ENCODE measurements around the gene RETREG1.
"Not testable (repeated sequence)": the region's sequence is repeated elsewhere in the genome, so short reads cannot be mapped to it uniquely, and the experiment has no call there.

RETREG1 gene

DNA sequence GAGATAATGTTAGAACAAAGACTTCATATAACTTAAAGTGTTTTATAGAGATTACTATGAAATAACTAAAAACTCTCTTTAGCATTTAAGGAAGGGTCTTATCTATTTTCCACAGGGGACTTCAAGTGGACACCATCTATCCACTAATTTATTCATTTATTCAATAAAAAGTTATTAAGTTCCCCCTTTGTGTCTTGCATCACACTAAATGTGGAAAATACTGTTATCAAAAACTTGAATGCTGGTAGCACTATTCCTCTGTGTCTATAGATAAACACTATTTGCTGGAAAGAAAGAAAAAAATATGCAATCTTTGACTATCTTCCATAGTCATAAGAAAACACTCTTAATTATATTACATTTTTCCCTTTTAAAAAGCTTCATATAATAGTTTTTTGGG lies 131.1 kb downstream of the RETREG1 start:
- Mint-ChIP-seq H3K27ac (no peak overlapping the region), H3K4me3 (no peak overlapping the region), H3K4me1 (peaks cover 6% of the 10 kb centered on the region), H3K36me3 (no peaks in the 10 kb centered on the region), H3K9me3 (no peaks in the 10 kb centered on the region)
- DNase-seq (ENCODE audit: low spot score in 2 of 2) (no peak), ATAC-seq (no peak)

DNA sequence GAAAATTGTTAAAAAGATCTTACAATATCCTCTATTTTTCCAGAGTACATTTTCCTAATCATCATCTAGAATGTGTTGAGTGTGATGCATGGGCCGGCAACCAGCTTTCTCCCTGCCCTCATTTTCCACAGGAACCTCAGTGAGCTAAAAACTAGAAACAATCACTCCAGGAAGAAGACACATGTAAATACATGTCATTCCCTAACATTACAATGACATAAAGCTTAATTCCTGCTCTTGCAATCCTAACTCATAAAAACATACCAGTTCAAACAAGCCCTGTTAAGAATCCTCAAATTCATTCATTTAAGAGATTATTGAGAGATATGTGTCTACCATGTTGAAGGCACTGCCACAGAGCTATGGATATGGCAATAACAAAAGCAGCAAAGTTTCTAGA lies 132.7 kb downstream of the RETREG1 start:
- H3K36me3 Mint-ChIP-seq, result no peaks in the 10 kb centered on the region
- DNase-seq (ENCODE audit: low spot score in 2 of 2) (no peak), ATAC-seq (no peak)
- H3K4me3 Mint-ChIP-seq, result no peak overlapping the region
- H3K27ac Mint-ChIP-seq, result no peak overlapping the region
- H3K4me1 Mint-ChIP-seq, result peaks cover 6% of the 10 kb centered on the region
- no peaks in the 10 kb centered on the region for H3K9me3 Mint-ChIP-seq

DNA sequence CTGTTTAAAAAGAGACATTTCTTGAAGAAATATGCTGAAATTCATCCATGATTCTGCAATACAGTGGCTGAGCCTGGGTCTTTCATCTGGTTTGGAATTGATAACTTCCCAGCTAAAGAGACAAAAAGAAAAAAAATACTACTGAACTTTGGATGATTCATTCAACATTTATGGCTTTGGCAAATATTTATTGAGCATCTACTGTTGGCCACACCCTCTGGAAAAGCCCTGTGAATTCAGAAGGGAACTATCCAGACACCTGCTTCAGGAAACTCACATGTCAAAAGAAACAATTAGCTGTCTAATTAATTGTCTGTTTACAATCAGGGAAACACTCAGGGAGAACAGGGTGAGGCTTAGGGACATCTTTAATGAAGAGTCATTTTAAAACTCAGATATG lies 133.4 kb downstream of the RETREG1 start:
- Mint-ChIP-seq H3K4me3 (no peak overlapping the region), H3K4me1 (peaks cover 6% of the 10 kb centered on the region), H3K27ac (no peak overlapping the region), H3K36me3 (no peaks in the 10 kb centered on the region), H3K9me3 (no peaks in the 10 kb centered on the region)
- DNase-seq (ENCODE audit: low spot score in 2 of 2), result no peak
- ATAC-seq, result no peak

DNA sequence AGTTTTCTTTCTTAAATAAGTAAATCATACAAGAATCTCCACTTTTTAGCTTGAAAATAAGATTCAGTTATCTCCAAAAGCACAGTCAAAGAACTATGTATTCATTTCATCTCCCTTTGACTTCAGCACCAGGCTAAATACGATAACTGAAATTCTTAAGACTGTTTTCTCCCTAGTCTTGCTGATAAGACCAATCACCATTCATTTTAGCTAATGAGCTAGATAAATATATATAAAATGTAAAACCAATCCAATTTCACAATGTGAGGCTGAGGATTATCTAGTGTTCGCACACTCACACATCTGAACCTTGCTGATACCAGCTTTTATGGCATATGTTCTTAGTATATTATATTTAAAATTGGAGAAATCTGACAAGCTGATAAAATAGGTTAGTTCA lies 133.9 kb downstream of the RETREG1 start:
- DNase-seq (ENCODE audit: low spot score in 2 of 2) (no peak), ATAC-seq (no peak)
- Mint-ChIP-seq H3K36me3 (no peaks in the 10 kb centered on the region), H3K4me1 (peaks cover 6% of the 10 kb centered on the region), H3K4me3 (no peak overlapping the region), H3K9me3 (no peaks in the 10 kb centered on the region), H3K27ac (no peak overlapping the region)

DNA sequence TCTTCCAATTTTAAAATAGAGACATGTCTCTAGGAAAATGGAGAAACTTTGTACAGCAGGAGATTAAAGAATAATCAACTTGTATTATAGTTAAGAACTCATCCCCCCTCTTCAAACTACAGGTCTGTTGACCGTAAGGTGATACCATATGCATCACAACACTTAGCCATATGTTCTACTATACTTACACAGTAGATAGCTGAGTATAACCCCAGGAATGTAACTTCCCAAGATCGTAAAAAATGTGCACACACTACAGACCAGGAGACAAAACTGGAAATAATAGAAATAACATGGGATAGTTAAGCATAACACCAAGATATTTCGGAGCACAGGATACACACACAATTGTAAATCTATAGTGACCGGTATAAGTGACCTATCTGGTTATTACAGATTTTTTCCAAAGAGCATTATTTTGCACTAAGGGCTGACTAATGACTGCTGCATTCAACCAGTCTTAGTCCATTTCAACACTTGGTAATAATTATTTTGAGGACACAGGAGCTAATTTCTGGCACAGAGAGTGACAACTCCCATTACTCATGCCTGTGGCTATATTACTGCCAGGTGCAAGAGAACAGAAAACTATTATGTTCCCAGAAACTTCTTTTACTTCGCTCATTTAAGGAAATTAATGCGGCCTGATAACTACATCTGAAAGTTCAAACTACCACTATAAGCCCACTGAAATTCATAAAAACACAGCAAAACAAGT lies 135.8 kb downstream of the RETREG1 start:
- ATAC-seq, result no peak
- H3K27ac Mint-ChIP-seq, result no peak overlapping the region
- no peaks in the 10 kb centered on the region for H3K9me3 Mint-ChIP-seq
- H3K4me3 Mint-ChIP-seq, result no peak overlapping the region
- DNase-seq (ENCODE audit: low spot score in 2 of 2), result no peak
- H3K36me3 Mint-ChIP-seq, result no peaks in the 10 kb centered on the region
- no peaks in the 10 kb centered on the region for H3K4me1 Mint-ChIP-seq

DNA sequence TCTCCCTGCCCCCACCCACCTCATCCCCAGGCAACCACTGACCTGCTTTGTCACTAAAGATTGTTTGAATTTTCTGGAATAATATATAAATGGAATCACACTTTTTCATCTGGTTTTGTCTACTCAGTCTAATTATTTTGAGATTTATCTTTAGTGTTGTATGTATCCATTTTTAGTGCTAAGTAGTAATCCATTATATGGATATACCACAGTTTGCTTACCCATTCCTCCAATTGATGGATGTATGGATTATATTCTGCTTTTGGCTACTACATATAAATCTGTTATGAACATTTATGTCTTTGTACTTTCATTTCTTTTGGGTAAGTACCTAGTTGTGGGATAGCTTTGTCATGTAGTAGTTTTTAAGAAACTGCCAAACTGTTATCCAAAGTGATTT lies 136.7 kb downstream of the RETREG1 start:
- ATAC-seq, result no peak
- H3K9me3 Mint-ChIP-seq, result no peaks in the 10 kb centered on the region
- DNase-seq (ENCODE audit: low spot score in 2 of 2), result no peak
- H3K4me1 Mint-ChIP-seq, result no peaks in the 10 kb centered on the region
- no peaks in the 10 kb centered on the region for H3K36me3 Mint-ChIP-seq
- no peak overlapping the region for H3K27ac Mint-ChIP-seq
- no peak overlapping the region for H3K4me3 Mint-ChIP-seq

DNA sequence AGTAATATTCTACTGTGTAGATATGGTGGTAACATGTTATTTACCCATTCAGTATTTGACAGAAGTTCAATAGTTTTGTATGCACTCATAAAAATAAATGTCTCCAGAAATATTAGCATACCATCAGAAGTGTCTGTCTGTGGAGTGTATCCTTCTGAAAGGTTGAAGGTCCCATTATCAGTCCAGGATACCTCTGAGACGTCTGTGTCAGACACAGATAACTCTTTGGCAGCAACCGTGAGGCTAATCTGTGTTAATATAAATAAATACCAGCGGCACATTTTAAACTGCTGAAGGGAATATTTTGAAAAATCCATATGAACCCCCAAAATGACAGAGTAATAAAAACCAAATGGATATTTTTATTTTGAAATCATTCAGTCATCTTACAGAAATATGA lies 139.3 kb downstream of the RETREG1 start:
- H3K9me3 Mint-ChIP-seq, result no peaks in the 10 kb centered on the region
- DNase-seq (ENCODE audit: low spot score in 2 of 2), result no peak
- ATAC-seq, result no peak
- H3K4me3 Mint-ChIP-seq, result no peak overlapping the region
- peaks cover 8% of the 10 kb centered on the region for H3K36me3 Mint-ChIP-seq
- H3K27ac Mint-ChIP-seq, result no peak overlapping the region
- no peaks in the 10 kb centered on the region for H3K4me1 Mint-ChIP-seq

DNA sequence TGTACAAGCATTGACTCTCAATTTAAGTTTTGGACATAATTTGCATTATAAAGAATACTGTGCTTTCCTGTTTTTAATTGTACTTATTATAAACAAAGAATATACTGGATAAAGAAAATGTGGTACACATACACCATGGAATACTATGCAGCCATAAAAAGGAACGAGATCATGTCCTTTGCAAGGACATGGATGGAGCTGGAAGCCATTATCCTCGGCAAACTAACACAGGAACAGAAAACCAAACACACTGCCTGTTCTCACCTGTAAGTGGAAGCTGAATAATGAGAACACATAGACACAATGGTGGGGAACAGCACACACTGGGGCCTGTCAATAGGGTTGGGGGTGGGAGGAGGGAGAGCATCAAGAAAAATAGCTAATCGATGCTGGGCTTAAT lies 140.4 kb downstream of the RETREG1 start:
- DNase-seq (ENCODE audit: low spot score in 2 of 2); H3K4me3 Mint-ChIP-seq; H3K36me3 Mint-ChIP-seq; H3K9me3 Mint-ChIP-seq; H3K27ac Mint-ChIP-seq; H3K4me1 Mint-ChIP-seq; ATAC-seq: not testable (repeated sequence)

DNA sequence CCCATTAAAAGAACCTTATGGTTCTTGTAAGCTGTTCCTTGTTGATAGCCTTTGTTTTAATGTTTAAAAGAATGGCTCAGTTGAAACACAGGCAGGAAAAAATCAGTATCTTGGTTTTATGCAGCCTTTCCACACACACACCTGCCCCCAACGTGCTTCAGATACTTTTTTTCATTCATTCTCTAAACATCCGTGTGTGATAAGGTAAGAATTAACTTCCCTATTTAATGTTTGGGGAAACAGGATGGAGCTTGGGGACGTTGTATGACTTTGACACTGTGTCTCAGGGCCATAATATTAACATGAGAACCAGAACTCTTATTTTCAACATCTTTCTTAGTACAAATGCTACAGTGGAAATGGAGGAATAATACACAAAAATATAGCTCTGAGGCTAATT lies 145.4 kb downstream of the RETREG1 start:
- H3K4me1 Mint-ChIP-seq, result peaks cover 29% of the 10 kb centered on the region
- peaks cover 8% of the 10 kb centered on the region for H3K36me3 Mint-ChIP-seq
- ATAC-seq (no peak), DNase-seq (ENCODE audit: low spot score in 2 of 2) (no peak)
- no peaks in the 10 kb centered on the region for H3K9me3 Mint-ChIP-seq
- H3K27ac Mint-ChIP-seq, result no peak overlapping the region
- no peak overlapping the region for H3K4me3 Mint-ChIP-seq

DNA sequence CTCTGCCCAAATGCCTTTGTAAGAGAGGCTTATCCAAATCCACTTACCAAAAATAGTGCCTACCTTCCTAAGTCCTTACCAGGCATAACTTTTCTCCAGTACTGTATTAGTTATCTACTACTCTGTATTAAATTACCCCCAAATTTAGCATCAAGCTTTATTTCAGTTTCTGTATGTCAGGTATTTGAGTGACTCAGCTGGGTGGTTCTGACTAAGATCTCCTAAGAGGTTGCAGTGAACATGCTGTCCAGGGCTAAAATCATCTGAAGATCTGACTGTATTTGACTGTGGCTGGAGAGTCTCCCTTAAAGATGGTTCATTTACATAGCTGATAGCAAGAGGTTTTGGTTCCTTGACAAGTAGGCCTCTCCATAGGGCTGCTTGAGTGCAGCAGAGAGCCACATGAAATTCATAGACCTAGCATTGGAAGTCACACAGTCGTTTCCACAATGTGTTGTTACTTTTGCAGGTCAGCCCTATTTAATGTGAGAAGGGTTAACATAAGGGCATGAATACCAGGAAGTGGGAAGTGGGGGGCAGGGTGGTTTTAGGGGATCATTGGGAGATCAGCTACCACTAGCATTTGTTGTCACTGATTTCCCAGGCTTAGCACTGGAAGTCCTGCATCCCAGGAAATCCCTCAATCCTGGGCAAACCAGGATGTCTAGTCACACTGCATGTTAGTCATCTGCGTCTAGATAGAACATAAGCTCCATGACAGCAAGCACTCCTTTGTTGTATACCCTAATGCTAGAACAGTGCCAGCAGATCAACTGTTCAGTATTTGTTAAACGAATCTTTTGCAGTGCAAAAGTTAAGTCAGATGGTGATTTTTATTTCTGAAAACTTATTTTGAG lies 149.2 kb downstream of the RETREG1 start:
- ATAC-seq, result peak; percentile 87
- H3K4me1 Mint-ChIP-seq, result peaks cover 60% of the 10 kb centered on the region
- peaks cover 32% of the 10 kb centered on the region for H3K36me3 Mint-ChIP-seq

DNA sequence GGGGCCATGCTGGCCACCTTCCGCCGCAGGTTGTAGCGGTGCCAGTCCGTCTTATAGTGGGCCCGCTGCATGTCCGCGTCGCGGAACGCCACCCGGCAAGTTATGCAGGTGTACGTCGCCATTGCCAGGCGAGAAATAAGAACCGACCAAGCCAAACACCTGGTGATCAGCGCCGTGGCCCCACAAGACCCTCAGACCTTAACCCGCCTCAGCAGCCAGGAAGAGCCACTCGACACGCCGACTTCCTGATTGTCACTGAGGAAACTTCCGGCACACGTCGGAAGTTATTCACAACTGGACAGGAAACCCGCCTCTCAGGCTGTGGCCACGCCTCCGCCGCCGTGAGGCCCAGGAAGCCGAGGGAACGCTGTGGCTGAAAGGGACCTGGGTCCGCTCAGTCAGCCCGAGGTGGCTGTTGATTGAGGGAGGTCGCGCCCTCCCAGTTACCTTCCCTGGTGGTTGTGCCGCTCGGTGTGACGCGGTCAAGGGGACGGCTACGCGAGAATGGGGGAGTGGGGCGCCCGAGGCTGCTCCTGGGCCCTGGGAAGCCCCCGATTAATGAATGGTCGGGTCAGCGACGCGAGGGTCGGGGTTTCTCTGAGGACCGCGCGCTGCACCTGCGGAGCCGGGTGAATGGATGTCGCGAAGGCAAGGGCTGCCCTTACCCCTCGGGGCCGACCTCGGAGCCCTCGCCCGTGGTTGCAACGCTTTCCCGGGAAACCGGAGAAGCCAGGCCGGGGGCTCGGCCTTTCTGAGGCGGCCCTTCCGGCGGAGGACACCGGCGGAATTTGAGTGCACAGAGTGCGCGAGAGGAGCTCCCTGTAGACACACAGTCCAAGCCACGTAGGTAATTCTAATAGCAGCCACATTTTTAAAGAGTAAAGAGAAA lies 151.0 kb downstream of the RETREG1 start, which contains the start of gene ZNF622:
ZNF622 (minus strand) TSS at position 257 of the 889 bp plus-strand sequence; CDS start at position 122, 135 bp downstream.
- peak within 1 kb of the TSS; percentile 99 for H3K4me3 Mint-ChIP-seq
- peak within 1 kb of the TSS; percentile 99 for H3K27ac Mint-ChIP-seq
- H3K9me3 Mint-ChIP-seq, result no peaks in the 10 kb centered on the region
- H3K4me1 Mint-ChIP-seq, result peaks cover 74% of the 10 kb centered on the region
- H3K36me3 Mint-ChIP-seq, result peaks cover 50% of the 10 kb centered on the region
- ATAC-seq (peak; percentile 85), DNase-seq (ENCODE audit: low spot score in 2 of 2) (peak; percentile 74 to 91)

More for the DNA sequence above, 149.2 kb downstream of the RETREG1 start:
- no peaks in the 10 kb centered on the region for H3K9me3 Mint-ChIP-seq
- peak overlapping the region; percentile 99 for H3K27ac Mint-ChIP-seq
- H3K4me3 Mint-ChIP-seq, result peak overlapping the region; percentile 99
- DNase-seq (ENCODE audit: low spot score in 2 of 2), result peak in 1 of 2 donors; percentile 51

DNA sequence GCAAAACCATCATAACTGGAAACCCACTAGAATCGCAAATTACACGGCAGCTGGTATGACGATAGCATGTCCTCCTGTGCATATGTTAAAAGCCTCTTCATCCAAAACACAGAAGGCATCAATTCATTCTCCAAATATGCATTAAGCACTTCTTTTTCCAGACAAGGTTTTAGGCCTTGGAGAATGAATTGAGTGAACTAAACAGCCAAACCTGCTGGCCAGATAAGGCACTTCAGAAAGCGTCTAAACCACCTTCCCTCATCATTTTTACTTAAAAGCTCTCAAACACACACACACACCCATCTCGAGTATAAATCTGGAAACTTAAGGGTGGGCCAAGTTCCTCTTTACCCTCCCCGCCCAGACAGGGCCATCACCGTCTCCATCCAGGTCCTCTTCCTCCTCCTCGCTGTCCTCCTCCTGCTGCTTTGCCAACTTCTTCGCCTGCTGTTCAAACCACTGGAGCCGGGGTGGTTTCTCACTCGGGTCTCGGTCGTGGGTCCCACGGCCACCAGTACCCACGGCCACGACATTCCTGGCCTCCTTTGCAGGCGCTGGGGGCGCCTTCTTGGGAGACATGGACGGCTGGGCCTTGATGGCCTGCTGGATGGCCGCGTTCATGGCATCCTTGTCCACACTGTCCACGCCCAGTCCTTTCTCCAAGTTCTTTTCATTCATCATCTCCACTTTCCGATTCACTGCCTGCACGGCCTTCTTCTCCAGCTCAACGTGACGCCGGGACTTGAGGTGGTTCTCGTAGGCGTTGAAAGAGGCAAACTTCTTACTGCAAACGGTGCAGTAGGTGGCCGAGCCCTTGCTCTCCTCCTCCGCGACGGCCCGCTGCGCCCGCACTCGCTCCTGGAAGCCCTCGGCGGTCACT lies 151.9 kb downstream of the RETREG1 start:
- Mint-ChIP-seq H3K9me3 (no peaks in the 10 kb centered on the region), H3K36me3 (peaks cover 59% of the 10 kb centered on the region)
- no peak for ATAC-seq

DNA sequence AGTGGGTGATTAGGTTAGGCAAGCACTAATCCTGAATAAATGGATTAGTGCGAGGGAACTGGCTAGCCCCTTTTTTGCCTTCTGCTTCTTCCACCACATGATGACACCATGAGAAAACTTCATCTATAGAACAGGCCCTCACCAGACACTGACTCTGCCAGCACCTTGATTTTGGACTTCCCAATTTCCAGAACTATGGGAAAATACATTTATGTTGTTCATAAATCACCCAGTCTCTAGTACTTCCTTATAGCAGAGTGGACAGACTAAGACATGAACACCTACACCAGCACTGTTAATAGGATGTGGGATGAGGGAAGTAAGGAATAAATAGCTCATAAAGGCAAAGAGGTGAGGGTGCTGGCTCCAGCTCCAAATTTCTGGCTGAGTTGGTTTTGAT lies 152.6 kb downstream of the RETREG1 start:
- Mint-ChIP-seq H3K4me1 (peaks cover 88% of the 10 kb centered on the region), H3K36me3 (peaks cover 66% of the 10 kb centered on the region), H3K4me3 (peak overlapping the region; percentile 99), H3K27ac (peak overlapping the region; percentile 99), H3K9me3 (no peaks in the 10 kb centered on the region)
- ATAC-seq (no peak), DNase-seq (ENCODE audit: low spot score in 2 of 2) (no peak)

More for the DNA sequence above, 151.9 kb downstream of the RETREG1 start:
- H3K27ac Mint-ChIP-seq, result peak overlapping the region; percentile 99
- peaks cover 83% of the 10 kb centered on the region for H3K4me1 Mint-ChIP-seq
- peak overlapping the region; percentile 99 for H3K4me3 Mint-ChIP-seq
- DNase-seq (ENCODE audit: low spot score in 2 of 2), result no peak

DNA sequence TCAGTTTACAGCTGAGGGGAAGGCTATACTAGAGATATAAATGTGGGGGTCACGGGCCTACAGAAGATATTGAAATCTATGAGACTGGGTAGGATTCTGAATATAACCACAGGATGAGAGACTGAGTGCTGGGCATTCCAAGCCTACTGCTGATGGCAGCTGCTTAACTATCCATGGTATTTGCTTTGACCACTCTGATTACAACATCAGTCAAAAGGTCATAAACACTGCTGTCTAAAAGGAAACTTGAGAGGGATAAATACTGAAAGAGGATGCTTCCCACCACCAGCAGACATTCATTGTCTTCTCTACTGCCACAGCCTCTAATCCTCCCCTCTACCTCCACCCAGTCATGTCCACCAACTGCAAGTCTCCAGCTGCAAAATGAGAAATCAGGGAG lies 155.0 kb downstream of the RETREG1 start:
- Mint-ChIP-seq H3K36me3 (peaks cover 90% of the 10 kb centered on the region), H3K4me1 (peaks cover 73% of the 10 kb centered on the region), H3K27ac (peak overlapping the region; percentile 51), H3K4me3 (peak overlapping the region; percentile 10), H3K9me3 (no peaks in the 10 kb centered on the region)
- no peak for ATAC-seq
- DNase-seq (ENCODE audit: low spot score in 2 of 2), result no peak
